Stomach (tissue), 9 donors: ENCODE measurements around the gene EME2. TPM values are rescaled to one million over a fixed set of nuclear protein-coding genes. Genes with fewer than 3 reads are reported as not detected.

Experiments used
- DNase-seq, 2 donors: peaks; one replicate each; pipeline versions ENCODE4 v3.0.0 to v3.0.0-alpha.2; 2013 to 2019
- H3K27ac ChIP-seq, 5 donors: fragments of 200-600 bp in 4 of 5; sonication (generic) in 4 of 5; one replicate each; pipeline ENCODE4 v1.5.1; 2013 to 2019; ENCODE audit warnings: mild to moderate bottlenecking in 1 of 5, moderate library complexity in 1 of 5
- H3K27me3 ChIP-seq, 3 donors: fragments of 200-600 bp; sonication (generic); one replicate each; pipeline ENCODE4 v1.5.1; 2017 to 2019; ENCODE audit warnings: mixed run types in 1 of 3
- H3K36me3 ChIP-seq, 4 donors: fragments of 200-600 bp; sonication (generic); 1 replicate in 3 of 4; 2 replicates in 1 of 4; pipeline ENCODE4 v1.5.1; 2016 to 2019
- H3K4me1 ChIP-seq, 4 donors: fragments of 200-600 bp; sonication (generic); one replicate each; pipeline ENCODE4 v1.5.1; 2016 to 2019
- H3K4me3 ChIP-seq, 4 donors: fragments of 200-600 bp; sonication (generic) in 3 of 4; one replicate each; pipeline ENCODE4 v1.5.1; 2016 to 2019; ENCODE audit warnings: mild to moderate bottlenecking in 1 of 4
- H3K9me3 ChIP-seq, 4 donors: fragments of 200-600 bp; sonication (generic); one replicate each; pipeline ENCODE4 v1.5.1; 2016 to 2019
- CTCF ChIP-seq, 7 experiments: fragments of 450-650 bp in 4 of 7; fragments of 200-600 bp in 3 of 7; sonication (generic) in 3 of 7; IDR thresholded peaks; one replicate each; pipeline ENCODE4 v1.5.1; 2016 to 2019; ENCODE audit warnings: antibody characterized with exemption in 7 of 7, control low read depth in 2 of 7, mild to moderate bottlenecking in 1 of 7
- EP300 ChIP-seq: sonication (generic); formaldehyde crosslinking; IDR thresholded peaks from one replicate; pipeline ENCODE4 v1.6.1; 2017; ENCODE audit warnings: antibody characterized with exemption
- POLR2A ChIP-seq, 4 donors: fragments of 450-650 bp; IDR thresholded peaks; one replicate each; pipeline ENCODE4 v1.6.1; 2016; ENCODE audit warnings: antibody characterized with exemption in 4 of 4, control low read depth in 2 of 4, mild to moderate bottlenecking in 1 of 4, moderate library complexity in 1 of 4
- POLR2AphosphoS5 ChIP-seq, 3 donors: sonication (generic); formaldehyde crosslinking; IDR thresholded peaks; one replicate each; pipeline ENCODE4 v1.6.1; 2016; ENCODE audit warnings: antibody characterized with exemption in 3 of 3
- WGBS, 5 donors: extraction: QIAGEN DNeasy Blood & Tissue Kit in 3 of 5; methylation state at CpG; one replicate each; pipeline versions ENCODE4 v1.1.5 to v1.1.7; 2013 to 2018; 5-methylcytosine and 5-hydroxymethylcytosine counted together
- intact Hi-C: fragments of 100-400 bp; cut with DNase I; formaldehyde crosslinking; loops from one replicate; pipeline ENCODE4 v1.15.1; 2023; ENCODE audit warnings: low total_unique reads
- polyA plus RNA-seq, 3 donors: library from polyadenylated mRNA; stranded (reverse); fragments of 200-250 nt; gene quantifications; one replicate each; pipeline ENCODE4 v1.2.3, GENCODE V29; 2013
- total RNA-seq, 5 donors: library from RNA; depleted of rRNA; stranded (reverse); fragments of >200 nt; gene quantifications; one replicate each; pipeline versions ENCODE4 v1.1.0 to v1.2.3, GENCODE V29; 2014 to 2016
- donor health status: healthy with polysubstance abuse.
- donor health status: Bipolar disorder and iron deficiency.
- donor health status: healthy.

The EME2 gene
- total and polyA plus RNA-seq, 8 donors: 2.6 to 94.1 (median 13.3) TPM

DNA sequence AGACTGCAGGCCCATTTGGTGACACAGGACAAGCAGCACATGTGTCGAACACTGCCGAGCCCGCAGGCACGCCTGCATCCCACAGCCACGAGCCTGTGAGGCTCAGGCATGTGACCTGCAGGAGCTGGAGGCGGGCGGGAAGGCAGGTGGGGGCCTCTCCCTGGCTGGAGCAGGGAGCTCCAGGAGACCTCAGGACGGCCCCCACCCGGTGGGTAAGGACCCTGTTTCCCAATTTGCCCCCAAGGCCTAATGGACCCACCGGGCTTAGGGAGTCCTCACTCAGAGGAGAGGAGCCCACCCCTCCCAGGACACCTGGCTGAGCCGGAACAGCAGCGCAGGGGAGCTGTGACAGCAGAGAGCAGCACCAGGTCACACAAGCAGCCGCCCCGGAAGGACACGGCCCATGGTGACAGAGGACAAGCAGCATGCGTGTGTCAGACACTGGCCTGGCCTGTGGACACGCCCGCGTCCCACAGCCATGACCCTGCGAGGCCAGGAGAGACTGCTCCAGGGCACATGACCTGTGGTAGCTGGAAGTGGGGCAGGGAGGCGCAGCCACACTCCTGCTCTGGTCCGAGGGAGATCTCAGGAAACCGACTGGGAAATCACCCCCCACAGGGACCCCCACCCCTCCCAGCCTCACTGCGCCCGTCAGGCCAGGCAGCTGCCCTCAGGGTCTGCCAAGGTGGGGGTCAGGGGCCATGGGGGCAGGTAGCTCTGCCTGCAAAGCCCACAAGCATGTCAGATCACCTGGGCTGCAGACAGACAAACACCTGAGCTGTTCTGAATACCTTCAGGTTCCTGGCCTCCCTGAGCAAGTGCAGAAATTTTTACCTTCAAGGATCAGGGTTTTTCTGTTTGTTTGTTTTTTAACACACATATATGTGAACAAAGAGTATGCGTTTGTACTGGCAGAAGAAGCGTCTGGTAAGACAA is 7.4 kb downstream of the EME2 start:
- peak overlapping the region in 1 of 5 donors; percentile 5 for H3K27ac ChIP-seq
- 65 to 76% (median 68%) methylated on average over 18 to 27 of the region's 27 CpGs for WGBS, 5 donors
- H3K36me3 ChIP-seq: peaks cover 36 to 63% (median 62%) of the 10 kb centered on the region in 4 donors
- intact Hi-C loops: no loop called here
- H3K27me3 ChIP-seq: no peaks in the 10 kb centered on the region
- no peak for TF ChIP-seq POLR2AphosphoS5 (IDR thresholded peaks at IDR 0.05)
- no peak for TF ChIP-seq POLR2A (IDR thresholded peaks at IDR 0.05)
- no peak for TF ChIP-seq EP300
- TF ChIP-seq CTCF (IDR thresholded peaks at IDR 0.05): no peak
- H3K4me1 ChIP-seq: peaks cover 31 to 67% (median 56%) of the 10 kb centered on the region in 4 donors
- no peak overlapping the region for H3K4me3 ChIP-seq
- peak in 1 of 2 donors; percentile 22 for DNase-seq
- H3K9me3 ChIP-seq: no peaks in the 10 kb centered on the region

DNA sequence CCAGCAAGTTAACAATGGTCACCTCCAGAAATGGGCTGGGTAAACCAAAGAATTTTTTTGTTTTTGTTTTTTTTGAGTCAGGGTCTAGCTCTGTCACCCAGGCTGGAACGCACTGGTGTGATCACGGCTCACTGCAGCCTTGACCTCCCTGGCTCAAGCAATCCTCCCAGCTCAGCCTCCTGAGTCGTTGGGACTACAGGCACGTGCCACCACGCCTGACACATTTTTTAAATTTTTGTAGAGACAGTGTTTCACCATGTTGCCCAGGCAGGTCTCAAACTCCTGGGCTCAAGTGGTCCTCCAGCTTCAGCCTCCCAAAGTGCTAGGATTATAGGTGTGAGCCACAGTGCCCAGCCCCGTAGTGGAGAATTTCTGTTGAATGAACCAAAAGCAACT is 8.1 kb downstream of the EME2 start:
- H3K4me3 ChIP-seq: peak overlapping the region in 2 of 4 donors; percentile 90 to 93
- 70 to 87% (median 73%) methylated on average over 6 of the region's 6 CpGs for WGBS, 5 donors
- H3K36me3 ChIP-seq: peaks cover 32 to 62% (median 61%) of the 10 kb centered on the region in 4 donors

DNA sequence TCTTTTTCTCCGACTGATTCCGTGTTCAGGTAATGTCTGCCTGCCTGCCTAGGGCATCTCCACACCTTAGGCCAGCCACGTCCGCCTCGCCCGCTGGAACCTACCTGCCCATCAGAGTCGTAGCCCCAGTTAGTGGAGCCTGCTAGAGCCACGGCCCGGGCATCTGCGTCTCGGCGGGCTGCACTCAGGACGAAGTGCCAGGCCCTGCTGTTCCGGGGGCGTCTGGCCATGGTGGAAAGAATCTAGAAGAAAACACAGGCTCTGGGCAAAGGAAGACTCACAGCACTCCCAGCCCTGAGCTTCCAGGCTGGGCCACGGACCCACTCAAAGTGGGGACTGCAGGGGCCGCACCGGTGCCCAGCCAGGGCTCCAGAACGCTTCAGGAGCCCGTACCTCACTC is 8.6 kb downstream of the EME2 start:
- TF ChIP-seq POLR2AphosphoS5 (IDR thresholded peaks at IDR 0.05): no peak
- no peak for TF ChIP-seq EP300
- no peak for TF ChIP-seq CTCF (IDR thresholded peaks at IDR 0.05)
- no peak for TF ChIP-seq POLR2A (IDR thresholded peaks at IDR 0.05)
- WGBS, 5 donors: 41 to 68% (median 58%) methylated on average over 10 to 20 of the region's 20 CpGs
- intact Hi-C loops: no loop called here
- H3K27ac ChIP-seq: peak overlapping the region in 4 of 5 donors; percentile 81 to 92 (median 88)
- no peaks in the 10 kb centered on the region for H3K9me3 ChIP-seq
- H3K4me3 ChIP-seq: peak overlapping the region; percentile 90 to 98 (median 94)
- DNase-seq: no peak
- H3K36me3 ChIP-seq: peaks cover 28 to 62% (median 61%) of the 10 kb centered on the region in 4 donors
- no peaks in the 10 kb centered on the region for H3K27me3 ChIP-seq
- peaks cover 40 to 71% (median 62%) of the 10 kb centered on the region in 4 donors for H3K4me1 ChIP-seq

More for the DNA sequence above, 8.1 kb downstream of the EME2 start:
- Histone ChIP-seq H3K4me1 (peaks cover 36 to 71% (median 59%) of the 10 kb centered on the region in 4 donors), H3K27ac (no peak overlapping the region), H3K27me3 (no peaks in the 10 kb centered on the region), H3K9me3 (no peaks in the 10 kb centered on the region)
- DNase-seq: no peak
- intact Hi-C loops: no loop called here
- no peak for TF ChIP-seq EP300
- TF ChIP-seq POLR2A (IDR thresholded peaks at IDR 0.05): no peak
- TF ChIP-seq CTCF (IDR thresholded peaks at IDR 0.05): no peak
- no peak for TF ChIP-seq POLR2AphosphoS5 (IDR thresholded peaks at IDR 0.05)

DNA sequence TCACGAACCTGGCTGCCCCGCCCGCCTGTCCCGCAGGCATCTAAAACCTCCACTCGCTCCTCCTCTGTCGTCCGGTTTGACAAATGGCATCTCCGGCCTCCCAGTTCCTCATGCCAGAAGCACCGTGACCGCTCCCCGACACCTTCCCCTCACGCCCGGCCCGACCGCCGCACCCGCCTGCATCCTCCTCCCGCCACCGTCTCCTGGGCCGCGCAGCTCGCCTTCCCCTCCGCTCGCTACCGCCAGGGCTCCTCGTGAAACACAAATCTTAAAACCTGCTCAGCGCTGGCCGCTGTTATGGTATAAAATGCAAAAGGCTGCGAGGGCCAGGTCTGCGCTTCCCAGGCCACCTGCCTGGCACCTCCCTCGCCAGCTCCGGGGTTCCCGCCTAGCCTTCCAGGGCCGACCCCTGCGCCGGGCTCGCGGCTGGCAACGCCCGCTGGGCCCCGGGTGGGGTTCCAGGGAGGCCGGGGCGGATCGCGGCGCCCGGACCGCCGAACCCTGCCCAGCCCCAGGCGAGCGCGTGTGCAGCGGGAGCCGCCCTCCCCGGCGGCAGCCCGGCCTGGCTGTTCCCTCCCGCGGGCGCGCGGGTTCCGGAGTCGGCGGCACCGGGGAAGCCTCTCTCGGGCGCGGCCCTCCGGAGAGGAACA is 9.3 kb downstream of the EME2 start:
- intact Hi-C loops: no loop called here
- peaks cover 24 to 62% (median 61%) of the 10 kb centered on the region in 4 donors for H3K36me3 ChIP-seq
- H3K27ac ChIP-seq: peak overlapping the region; percentile 81 to 92 (median 86)
- no peaks in the 10 kb centered on the region for H3K27me3 ChIP-seq
- peak overlapping the region; percentile 90 to 98 (median 94) for H3K4me3 ChIP-seq
- H3K9me3 ChIP-seq: no peaks in the 10 kb centered on the region
- TF ChIP-seq CTCF (IDR thresholded peaks at IDR 0.05) (peak in 1 of 7 experiments; percentile 6), POLR2AphosphoS5 (IDR thresholded peaks at IDR 0.05) (no peak)
- H3K4me1 ChIP-seq: peaks cover 40 to 77% (median 67%) of the 10 kb centered on the region in 4 donors
- 1% methylated on average over 33 to 70 of the region's 70 CpGs for WGBS, 5 donors
- peak in 1 of 2 donors; percentile 63 for DNase-seq
